ENCODE results near the gene GTF2B. TPM values are rescaled to one million over a fixed set of nuclear protein-coding genes. Genes with fewer than 3 reads are reported as not detected.
A peak's percentile ranks its signal among the peaks of the same experiment; 100 is the strongest.
"Not testable (repeated sequence)": the region's sequence is repeated elsewhere in the genome, so short reads cannot be mapped to it uniquely, and the experiment has no call there.

The GTF2B gene
- total RNA-seq: 10 to 100 TPM in 5 of 6 donors, 1 to 10 TPM in 1; 6.3 to 37.3 (median 24.4) TPM

GRCh38 chr1:88891318-88891950 lies at the start of gene GTF2B:
GTF2B (minus strand) TSS chr1:88891567; CDS start chr1:88891499, 68 bp downstream.
- TF ChIP-seq POLR2AphosphoS5 (IDR thresholded peaks at IDR 0.05) (peak; percentile 100), POLR2A (IDR thresholded peaks at IDR 0.05) (peak; percentile 54 to 97 (median 82)), EP300 (IDR thresholded peaks at IDR 0.05) (peak in 1 of 4 donors; percentile 86), CTCF (IDR thresholded peaks at IDR 0.05) (peak in 2 of 6 experiments; percentile 40 to 45)
- ATAC-seq (ENCODE audit: low FRiP score in 2 of 2) (peak; percentile 96 to 98), DNase-seq (peak; percentile 93 to 95)
- no peaks in the 10 kb centered on the region for H3K9me3 ChIP-seq
- no peaks in the 10 kb centered on the region for H3K27me3 ChIP-seq
- peak within 1 kb of the TSS; percentile 39 to 95 (median 77) for H3K4me3 ChIP-seq
- peaks cover under 1 to 12% (median 7%) of the 10 kb centered on the region in 4 donors for H3K36me3 ChIP-seq
- WGBS, 2 donors: 0 to 2% methylated on average over 32 to 44 of the region's 47 CpGs
- H3K27ac ChIP-seq: peak within 1 kb of the TSS; percentile 94 to 99 (median 94)
- H3K4me1 ChIP-seq: peaks cover 22 to 33% (median 26%) of the 10 kb centered on the region in 4 donors

DNA sequence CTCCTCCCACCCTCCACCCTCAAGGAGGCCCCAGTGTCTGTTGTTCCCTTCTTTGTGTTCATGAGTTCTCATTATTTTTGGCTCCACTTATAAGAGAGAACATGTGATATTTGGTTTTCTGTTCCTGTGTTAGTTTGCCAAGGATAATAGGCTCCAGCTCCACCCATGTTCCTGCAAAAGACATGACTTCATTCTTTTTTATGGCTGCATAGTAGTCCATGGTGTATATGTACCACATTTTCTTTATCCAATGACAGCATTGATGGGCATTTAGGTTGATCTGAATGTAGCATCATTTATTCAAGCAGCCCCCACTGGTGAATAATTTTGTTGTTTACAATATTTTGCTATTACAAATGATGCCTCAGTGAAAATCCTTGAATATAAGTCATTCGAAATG lies 47.2 kb upstream of the GTF2B start:
- not testable (repeated sequence) for H3K27me3 ChIP-seq; H3K9me3 ChIP-seq; ATAC-seq (ENCODE audit: low FRiP score in 2 of 2); DNase-seq; H3K4me3 ChIP-seq; H3K27ac ChIP-seq; H3K4me1 ChIP-seq
- WGBS, 2 donors: 100% methylated on average over 1 of the region's 1 CpG
- peaks cover 7 to 78% (median 41%) of the 10 kb centered on the region in 4 donors for H3K36me3 ChIP-seq

GRCh38 chr1:88936760-88937342 lies 45.5 kb upstream of the GTF2B start:
- TF ChIP-seq CTCF (IDR thresholded peaks at IDR 0.05) (no peak), POLR2AphosphoS5 (IDR thresholded peaks at IDR 0.05) (no peak), POLR2A (IDR thresholded peaks at IDR 0.05) (no peak), EP300 (IDR thresholded peaks at IDR 0.05) (no peak)
- no peaks in the 10 kb centered on the region for H3K4me1 ChIP-seq
- WGBS, 2 donors: 85 to 89% methylated on average over 4 of the region's 4 CpGs
- DNase-seq (no peak), ATAC-seq (ENCODE audit: low FRiP score in 2 of 2) (peak; percentile 40 to 51)
- peaks cover 0 to 74% (median 32%) of the 10 kb centered on the region in 4 donors for H3K36me3 ChIP-seq
- H3K9me3 ChIP-seq: no peaks in the 10 kb centered on the region
- H3K27ac ChIP-seq: no peak overlapping the region
- H3K27me3 ChIP-seq: no peaks in the 10 kb centered on the region
- H3K4me3 ChIP-seq: no peak overlapping the region

- Histone ChIP-seq H3K36me3 (peaks cover 0 to 68% (median 29%) of the 10 kb centered on the region in 4 donors), H3K9me3 (no peaks in the 10 kb centered on the region), H3K27me3 (no peaks in the 10 kb centered on the region), H3K4me1 (no peaks in the 10 kb centered on the region), H3K4me3 (no peak overlapping the region), H3K27ac (no peak overlapping the region)
- DNase-seq (no peak), ATAC-seq (ENCODE audit: low FRiP score in 2 of 2) (no peak)
- no peak for TF ChIP-seq POLR2AphosphoS5 (IDR thresholded peaks at IDR 0.05)
- TF ChIP-seq CTCF (IDR thresholded peaks at IDR 0.05): no peak
- no peak for TF ChIP-seq EP300 (IDR thresholded peaks at IDR 0.05)
- no peak for TF ChIP-seq POLR2A (IDR thresholded peaks at IDR 0.05)
Measured at GRCh38 chr1:88936223-88936523, 44.8 kb upstream of the GTF2B start.

GRCh38 chr1:88935522-88936222 lies 44.3 kb upstream of the GTF2B start:
- Histone ChIP-seq H3K27ac (no peak overlapping the region), H3K27me3 (no peaks in the 10 kb centered on the region), H3K4me1 (no peaks in the 10 kb centered on the region), H3K36me3 (peaks cover 0 to 67% (median 29%) of the 10 kb centered on the region in 4 donors), H3K9me3 (no peaks in the 10 kb centered on the region), H3K4me3 (no peak overlapping the region)
- ATAC-seq (ENCODE audit: low FRiP score in 2 of 2): peak in 1 of 2 donors; percentile 74
- DNase-seq: no peak
- 68 to 69% methylated on average over 5 of the region's 5 CpGs for WGBS, 2 donors
- TF ChIP-seq CTCF (IDR thresholded peaks at IDR 0.05) (peak; percentile 41 to 70 (median 58)), EP300 (IDR thresholded peaks at IDR 0.05) (no peak)

- H3K27me3 ChIP-seq; H3K4me3 ChIP-seq; ATAC-seq (ENCODE audit: low FRiP score in 2 of 2); H3K4me1 ChIP-seq; DNase-seq; H3K27ac ChIP-seq; H3K9me3 ChIP-seq: not testable (repeated sequence)
- 72 to 79% methylated on average over 7 of the region's 7 CpGs for WGBS, 2 donors
- H3K36me3 ChIP-seq: peaks cover 0 to 50% (median 30%) of the 10 kb centered on the region in 4 donors
Measured at GRCh38 chr1:88930176-88930575, 38.8 kb upstream of the GTF2B start.
